Stimulated activated effector memory CD8-positive, alpha-beta T cell treated with anti-CD3 and anti-CD28 coated beads, Interleukin-12 subunit alpha, Interleukin-12 subunit beta, amount 100 ng/mL, for 72 hours (primary cell): ENCODE measurements around the gene AUTS2.

Source experiments
- ATAC-seq: fragments of 150-1000 bp; cut with Tn5 transposase; 2 replicates; pipeline ENCODE4 v1.10.0; 2021
- DNase-seq, 2 donors: peaks; one replicate each; pipeline ENCODE4 v3.0.0; 2021 to 2022; ENCODE audit warnings: low spot score in 2 of 2
- H3K27ac Mint-ChIP-seq: one replicate; pipeline ENCODE4 v1.8.0; 2022; ENCODE audit warnings: mild to moderate bottlenecking, mixed read lengths
- H3K36me3 Mint-ChIP-seq: one replicate; pipeline ENCODE4 v1.8.0; 2022; ENCODE audit warnings: mild to moderate bottlenecking, mixed read lengths
- H3K4me1 Mint-ChIP-seq: one replicate; pipeline ENCODE4 v1.8.0; 2022; ENCODE audit warnings: mixed read lengths
- H3K4me3 Mint-ChIP-seq: one replicate; pipeline ENCODE4 v1.8.0; 2022; ENCODE audit warnings: mild to moderate bottlenecking, mixed read lengths
- H3K9me3 Mint-ChIP-seq: one replicate; pipeline ENCODE4 v1.8.0; 2022; ENCODE audit warnings: mixed read lengths

The AUTS2 gene

DNA sequence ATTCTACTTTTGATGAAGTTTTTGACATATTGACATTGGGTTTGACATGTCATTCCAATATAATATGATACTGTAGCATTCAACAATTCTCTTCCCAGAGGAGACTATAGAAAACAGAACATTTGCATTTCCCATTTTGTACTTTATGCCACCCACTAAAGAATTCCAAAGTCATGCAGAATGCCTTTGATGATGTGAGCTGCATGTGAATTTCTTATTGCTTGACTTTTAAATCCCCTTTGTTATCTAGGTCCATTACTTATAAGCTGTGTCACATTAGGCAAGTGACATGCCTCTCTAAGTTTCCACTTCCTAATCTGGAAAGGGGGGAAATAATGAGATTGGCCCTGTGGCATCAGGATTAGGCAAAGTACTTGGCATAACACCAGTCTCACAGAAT is 436.7 kb downstream of the AUTS2 start:
- Mint-ChIP-seq H3K9me3 (no peaks in the 10 kb centered on the region), H3K36me3 (no peaks in the 10 kb centered on the region), H3K27ac (no peak overlapping the region), H3K4me3 (no peak overlapping the region), H3K4me1 (no peaks in the 10 kb centered on the region)
- DNase-seq = no peak
- no peak for ATAC-seq

- no peak overlapping the region for H3K27ac Mint-ChIP-seq
- no peaks in the 10 kb centered on the region for H3K9me3 Mint-ChIP-seq
- no peak for ATAC-seq
- no peaks in the 10 kb centered on the region for H3K36me3 Mint-ChIP-seq
- no peak overlapping the region for H3K4me3 Mint-ChIP-seq
- no peaks in the 10 kb centered on the region for H3K4me1 Mint-ChIP-seq
- no peak for DNase-seq
These were observed 437.2 kb downstream of the AUTS2 start for GRCh38 chr7:70035519-70035918.

DNA sequence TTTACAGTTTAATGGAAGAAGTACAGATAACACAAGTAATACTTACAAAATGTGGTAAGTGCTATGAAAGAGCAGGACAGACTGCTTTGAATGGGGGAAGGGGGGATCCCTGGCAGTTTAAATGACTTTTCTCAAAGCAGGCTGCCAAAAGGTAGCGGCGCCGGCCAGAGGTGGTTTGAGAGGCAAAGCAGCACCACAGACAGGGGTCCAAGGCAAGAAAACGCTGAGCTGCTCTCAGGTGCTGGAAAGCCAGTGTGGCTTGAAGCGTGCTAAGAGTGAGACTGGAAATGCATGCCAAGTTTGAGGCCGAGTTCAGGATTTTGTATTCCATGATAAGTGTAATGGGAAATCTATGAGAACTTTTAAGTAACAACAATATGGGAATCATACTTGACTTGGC is 437.7 kb downstream of the AUTS2 start:
- H3K4me1 Mint-ChIP-seq = no peaks in the 10 kb centered on the region
- H3K4me3 Mint-ChIP-seq = no peak overlapping the region
- no peak for DNase-seq
- H3K27ac Mint-ChIP-seq = no peak overlapping the region
- no peaks in the 10 kb centered on the region for H3K9me3 Mint-ChIP-seq
- H3K36me3 Mint-ChIP-seq = no peaks in the 10 kb centered on the region
- ATAC-seq = no peak

DNA sequence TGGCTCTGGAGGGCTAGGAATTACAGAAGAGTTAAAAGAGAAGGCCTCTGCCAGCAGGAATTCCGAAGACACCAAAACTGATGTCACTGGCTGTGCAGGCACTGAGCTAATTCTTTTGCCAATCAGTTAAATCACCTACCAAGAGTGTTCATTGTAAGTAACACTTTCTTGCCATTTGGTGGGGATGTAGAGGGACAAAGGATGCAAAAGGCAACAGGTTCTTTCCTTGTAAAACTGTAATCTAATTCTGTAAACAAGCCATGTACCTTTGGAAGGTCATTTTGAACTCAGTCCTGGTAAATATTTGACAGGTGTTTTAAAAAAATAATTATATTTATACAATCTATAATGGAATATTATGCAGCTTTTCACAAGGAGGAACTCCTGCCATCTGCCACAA is 438.4 kb downstream of the AUTS2 start:
- H3K36me3 Mint-ChIP-seq = no peaks in the 10 kb centered on the region
- no peak overlapping the region for H3K27ac Mint-ChIP-seq
- H3K4me1 Mint-ChIP-seq = no peaks in the 10 kb centered on the region
- H3K9me3 Mint-ChIP-seq = no peaks in the 10 kb centered on the region
- H3K4me3 Mint-ChIP-seq = no peak overlapping the region
- ATAC-seq (no peak), DNase-seq (no peak)

GRCh38 chr7:70037171-70037933 is 439.1 kb downstream of the AUTS2 start:
- Mint-ChIP-seq H3K4me1 (no peaks in the 10 kb centered on the region), H3K36me3 (no peaks in the 10 kb centered on the region), H3K9me3 (no peaks in the 10 kb centered on the region), H3K4me3 (no peak overlapping the region), H3K27ac (no peak overlapping the region)
- no peak for ATAC-seq
- DNase-seq = no peak

- Mint-ChIP-seq H3K9me3 (no peaks in the 10 kb centered on the region), H3K36me3 (no peaks in the 10 kb centered on the region), H3K4me1 (no peaks in the 10 kb centered on the region), H3K4me3 (no peak overlapping the region), H3K27ac (no peak overlapping the region)
- no peak for DNase-seq
- ATAC-seq = no peak
These were observed 441.8 kb downstream of the AUTS2 start for GRCh38 chr7:70040051-70040450.

- DNase-seq (no peak), ATAC-seq (no peak)
- Mint-ChIP-seq H3K27ac (no peak overlapping the region), H3K9me3 (no peaks in the 10 kb centered on the region), H3K4me1 (no peaks in the 10 kb centered on the region), H3K4me3 (no peak overlapping the region), H3K36me3 (no peaks in the 10 kb centered on the region)
These were observed 442.9 kb downstream of the AUTS2 start for GRCh38 chr7:70040970-70041766.

DNA sequence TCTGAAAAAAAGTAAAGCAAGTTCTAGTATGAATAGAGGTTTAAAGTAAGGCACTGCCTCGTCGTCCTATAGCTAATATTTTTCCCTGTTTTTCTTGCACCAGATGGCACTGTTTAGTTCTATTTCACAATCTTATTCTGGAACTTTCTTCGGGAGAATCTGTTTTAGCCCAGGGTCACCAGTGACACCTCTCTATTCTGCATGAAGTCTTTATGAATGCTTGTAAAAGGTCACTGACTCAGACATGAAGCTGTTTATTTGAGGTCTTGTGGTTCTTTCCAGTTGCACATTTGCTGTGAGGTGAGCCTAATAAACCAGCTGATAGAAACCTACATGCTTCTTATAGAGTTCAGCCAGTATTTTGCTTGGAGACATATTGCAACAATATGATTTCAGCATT is 444.3 kb downstream of the AUTS2 start:
- no peak for ATAC-seq
- Mint-ChIP-seq H3K9me3 (no peaks in the 10 kb centered on the region), H3K4me1 (no peaks in the 10 kb centered on the region), H3K4me3 (no peak overlapping the region), H3K27ac (no peak overlapping the region), H3K36me3 (no peaks in the 10 kb centered on the region)
- DNase-seq = no peak

DNA sequence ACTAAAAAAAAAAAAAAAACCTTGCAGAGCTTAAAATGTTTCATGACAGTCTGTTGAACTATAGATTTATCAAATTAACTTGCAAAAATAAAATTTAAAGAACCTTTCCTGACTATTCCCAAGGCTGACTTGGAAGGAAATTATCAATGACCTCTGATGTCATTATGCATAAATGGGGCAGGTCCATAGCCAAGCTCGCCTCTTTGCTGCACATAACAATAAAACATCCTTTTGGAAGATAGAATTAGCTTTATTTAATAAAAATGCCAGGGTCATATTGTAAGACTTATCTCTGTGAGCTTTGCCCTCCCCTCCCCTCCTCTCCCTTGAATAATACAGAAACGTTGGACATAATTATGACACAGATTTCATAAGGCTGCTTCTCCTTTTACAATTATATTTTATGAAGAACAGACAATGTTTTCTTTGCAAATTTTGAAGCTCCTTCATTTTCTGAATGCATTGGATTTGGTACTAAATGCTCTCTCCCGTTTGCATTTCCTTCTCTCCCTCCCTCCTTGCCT is 444.8 kb downstream of the AUTS2 start:
- no peak for ATAC-seq
- Mint-ChIP-seq H3K4me1 (no peaks in the 10 kb centered on the region), H3K36me3 (no peaks in the 10 kb centered on the region), H3K4me3 (no peak overlapping the region), H3K9me3 (no peaks in the 10 kb centered on the region), H3K27ac (no peak overlapping the region)
- DNase-seq = no peak

- no peak for DNase-seq
- ATAC-seq = no peak
- Mint-ChIP-seq H3K4me3 (no peak overlapping the region), H3K36me3 (no peaks in the 10 kb centered on the region), H3K27ac (no peak overlapping the region), H3K9me3 (no peaks in the 10 kb centered on the region), H3K4me1 (no peaks in the 10 kb centered on the region)
These were observed 445.8 kb downstream of the AUTS2 start for GRCh38 chr7:70044064-70044463.

DNA sequence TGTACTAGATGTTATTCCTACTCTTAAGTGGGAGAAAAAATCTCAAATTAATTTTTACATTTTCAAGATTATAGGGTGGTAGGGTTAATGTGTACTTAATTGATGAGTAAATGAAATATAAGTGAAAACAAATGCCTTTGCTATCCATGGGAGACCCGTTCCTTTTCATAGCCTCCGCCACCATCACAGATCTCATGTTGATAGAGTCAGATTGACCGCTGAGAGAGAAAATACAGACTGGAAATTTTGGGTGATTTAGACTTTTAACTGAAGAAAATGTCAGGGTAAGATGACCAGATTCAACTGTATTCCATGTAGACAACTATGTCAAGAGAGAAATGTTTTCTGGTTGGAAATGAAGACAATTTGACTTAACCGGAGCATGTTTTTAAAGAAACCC is 446.2 kb downstream of the AUTS2 start:
- no peak for DNase-seq

GRCh38 chr7:70044981-70045380 is 446.7 kb downstream of the AUTS2 start:
- Mint-ChIP-seq H3K27ac (no peak overlapping the region), H3K36me3 (no peaks in the 10 kb centered on the region), H3K9me3 (no peaks in the 10 kb centered on the region), H3K4me3 (no peak overlapping the region), H3K4me1 (no peaks in the 10 kb centered on the region)
- no peak for DNase-seq
- ATAC-seq = no peak

More for the DNA sequence above, 446.2 kb downstream of the AUTS2 start:
- ATAC-seq = no peak
- Mint-ChIP-seq H3K4me1 (no peaks in the 10 kb centered on the region), H3K4me3 (no peak overlapping the region), H3K27ac (no peak overlapping the region), H3K36me3 (no peaks in the 10 kb centered on the region), H3K9me3 (no peaks in the 10 kb centered on the region)

GRCh38 chr7:70047384-70047783 is 449.1 kb downstream of the AUTS2 start:
- Mint-ChIP-seq H3K27ac (no peak overlapping the region), H3K36me3 (no peaks in the 10 kb centered on the region), H3K9me3 (no peaks in the 10 kb centered on the region), H3K4me1 (no peaks in the 10 kb centered on the region), H3K4me3 (no peak overlapping the region)
- DNase-seq (no peak), ATAC-seq (no peak)

DNA sequence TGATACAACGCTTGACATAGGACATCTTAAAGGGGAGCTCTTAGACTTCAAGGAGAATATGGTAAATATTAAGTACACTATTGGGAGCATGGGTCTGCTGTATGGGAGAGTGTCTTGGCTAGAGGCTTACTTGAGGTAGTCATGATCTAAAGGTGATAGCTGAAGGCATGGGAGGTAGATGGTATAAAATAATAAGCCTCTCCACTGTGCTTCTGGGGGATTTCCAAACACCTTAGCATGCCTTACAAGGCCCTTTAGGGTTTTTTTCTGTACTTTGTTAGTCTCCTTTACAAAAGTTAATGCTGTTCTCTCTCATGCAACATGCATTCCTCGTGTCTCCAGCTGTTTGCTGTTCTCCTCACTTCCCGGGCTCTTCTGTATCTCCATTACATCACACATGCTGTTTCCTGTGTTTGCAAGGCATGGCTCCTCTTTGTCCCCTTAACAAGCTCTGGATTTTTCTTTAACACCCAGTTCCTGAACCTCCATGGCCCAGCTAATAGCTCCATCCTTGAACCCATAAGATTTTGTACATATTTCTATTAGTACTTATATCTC is 449.7 kb downstream of the AUTS2 start:
- Mint-ChIP-seq H3K4me3 (no peak overlapping the region), H3K36me3 (no peaks in the 10 kb centered on the region), H3K4me1 (no peaks in the 10 kb centered on the region), H3K9me3 (no peaks in the 10 kb centered on the region), H3K27ac (no peak overlapping the region)
- no peak for ATAC-seq
- no peak for DNase-seq

DNA sequence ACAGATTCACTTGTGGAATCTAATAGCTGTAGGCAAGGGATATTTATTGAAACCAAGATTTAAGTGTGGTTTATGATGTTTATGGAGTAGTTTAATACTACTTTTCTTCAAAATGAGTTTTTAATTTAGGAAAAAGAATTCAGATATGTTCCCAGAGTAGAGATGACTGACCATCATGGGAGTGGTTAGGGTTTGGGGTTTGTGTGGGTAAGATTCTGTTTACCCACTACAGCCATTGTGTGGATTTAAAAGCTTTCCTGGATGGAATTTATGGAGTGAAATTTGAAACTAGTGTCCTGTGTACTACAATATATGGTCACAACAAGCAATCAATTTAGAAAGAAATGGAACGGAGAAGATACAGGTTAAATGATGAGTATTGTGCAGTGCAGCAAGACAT is 453.5 kb downstream of the AUTS2 start:
- ATAC-seq (no peak), DNase-seq (no peak)
- Mint-ChIP-seq H3K9me3 (no peaks in the 10 kb centered on the region), H3K36me3 (no peaks in the 10 kb centered on the region), H3K4me1 (no peaks in the 10 kb centered on the region), H3K27ac (no peak overlapping the region), H3K4me3 (no peak overlapping the region)

DNA sequence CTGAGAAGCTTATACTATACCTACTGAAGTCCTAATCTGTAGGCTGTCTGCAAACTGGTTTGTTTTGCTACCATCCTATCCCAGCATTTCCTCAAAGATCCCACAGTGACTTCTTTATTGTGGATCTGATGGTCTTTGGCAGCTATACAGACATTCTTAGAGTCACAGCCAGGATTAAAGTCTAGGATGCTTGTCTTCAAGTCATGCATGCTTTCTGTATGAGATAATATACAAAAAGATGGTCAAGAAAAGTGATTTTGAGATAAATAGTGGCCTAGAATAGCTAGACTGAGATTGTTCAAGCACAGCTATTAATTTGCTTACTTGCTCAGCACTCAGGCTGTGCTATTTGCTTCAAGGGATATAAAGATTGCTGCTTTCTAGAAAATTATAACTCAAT is 454.4 kb downstream of the AUTS2 start:
- H3K36me3 Mint-ChIP-seq = no peaks in the 10 kb centered on the region
- DNase-seq = no peak
- H3K9me3 Mint-ChIP-seq = no peaks in the 10 kb centered on the region
- ATAC-seq = no peak
- H3K27ac Mint-ChIP-seq = no peak overlapping the region
- no peak overlapping the region for H3K4me3 Mint-ChIP-seq
- no peaks in the 10 kb centered on the region for H3K4me1 Mint-ChIP-seq
